GM10248 (cell line): ENCODE results near the gene ANKRD33.

Source experiments
- CTCF ChIA-PET: fragments of 300-600 bp; sonication (Branson Sonifier 250); formaldehyde crosslinking; extraction: SDS; loops from one replicate; lab custom pipeline; 2021; ENCODE audit warnings: antibody characterized with exemption; lab: Yijun Ruan, JAX
- POLR2A ChIA-PET: fragments of 350-650 bp; sonication (Branson Sonifier 250); formaldehyde crosslinking; extraction: SDS; loops from one replicate; lab custom pipeline; 2020; ENCODE audit warnings: antibody characterized with exemption; lab: Yijun Ruan, JAX
- DNase-seq: peaks from one replicate; pipeline ENCODE4 v3.0.0; 2012; ENCODE audit errors: extremely low spot score
- TF ChIP-seq, protein P1 (sequence below): IDR thresholded peaks from 2 replicates; pipeline ENCODE4 v1.5.1; 2012; ENCODE audit warnings: mild to moderate bottlenecking, low read depth; ENCODE audit errors: extremely low read depth, missing control alignments, control extremely low read depth

ANKRD33 gene

DNA sequence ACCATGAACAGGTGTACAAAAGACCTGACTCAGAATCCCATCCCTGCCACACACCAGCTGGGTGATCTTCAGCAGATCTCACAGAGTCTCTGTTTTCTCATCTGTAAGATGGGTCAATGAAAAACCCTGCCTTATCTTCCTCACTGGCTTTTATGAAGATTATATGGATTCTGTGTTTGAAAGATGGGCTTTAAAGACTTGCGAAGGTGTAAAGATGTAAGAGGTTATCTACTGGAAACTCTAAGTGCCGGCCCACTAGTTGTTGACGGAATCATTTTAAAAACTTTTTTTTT, 15.3 kb upstream of the ANKRD33 start:
- DNase-seq: no peak
- TF ChIP-seq, protein P1, sequence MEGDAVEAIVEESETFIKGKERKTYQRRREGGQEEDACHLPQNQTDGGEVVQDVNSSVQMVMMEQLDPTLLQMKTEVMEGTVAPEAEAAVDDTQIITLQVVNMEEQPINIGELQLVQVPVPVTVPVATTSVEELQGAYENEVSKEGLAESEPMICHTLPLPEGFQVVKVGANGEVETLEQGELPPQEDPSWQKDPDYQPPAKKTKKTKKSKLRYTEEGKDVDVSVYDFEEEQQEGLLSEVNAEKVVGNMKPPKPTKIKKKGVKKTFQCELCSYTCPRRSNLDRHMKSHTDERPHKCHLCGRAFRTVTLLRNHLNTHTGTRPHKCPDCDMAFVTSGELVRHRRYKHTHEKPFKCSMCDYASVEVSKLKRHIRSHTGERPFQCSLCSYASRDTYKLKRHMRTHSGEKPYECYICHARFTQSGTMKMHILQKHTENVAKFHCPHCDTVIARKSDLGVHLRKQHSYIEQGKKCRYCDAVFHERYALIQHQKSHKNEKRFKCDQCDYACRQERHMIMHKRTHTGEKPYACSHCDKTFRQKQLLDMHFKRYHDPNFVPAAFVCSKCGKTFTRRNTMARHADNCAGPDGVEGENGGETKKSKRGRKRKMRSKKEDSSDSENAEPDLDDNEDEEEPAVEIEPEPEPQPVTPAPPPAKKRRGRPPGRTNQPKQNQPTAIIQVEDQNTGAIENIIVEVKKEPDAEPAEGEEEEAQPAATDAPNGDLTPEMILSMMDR: no peak
- POLR2A ChIA-PET: interaction anchor here (0.5 kb wide), 1 partner anchor 338 kb away, joined by 3 read pairs; no protein-coding TSS in a partner anchor
- CTCF ChIA-PET: interaction anchor here (1.1 to 3.5 kb wide), 2 partner anchors 9 to 449 kb away, joined by 3 to 17 read pairs; no protein-coding TSS in a partner anchor

DNA sequence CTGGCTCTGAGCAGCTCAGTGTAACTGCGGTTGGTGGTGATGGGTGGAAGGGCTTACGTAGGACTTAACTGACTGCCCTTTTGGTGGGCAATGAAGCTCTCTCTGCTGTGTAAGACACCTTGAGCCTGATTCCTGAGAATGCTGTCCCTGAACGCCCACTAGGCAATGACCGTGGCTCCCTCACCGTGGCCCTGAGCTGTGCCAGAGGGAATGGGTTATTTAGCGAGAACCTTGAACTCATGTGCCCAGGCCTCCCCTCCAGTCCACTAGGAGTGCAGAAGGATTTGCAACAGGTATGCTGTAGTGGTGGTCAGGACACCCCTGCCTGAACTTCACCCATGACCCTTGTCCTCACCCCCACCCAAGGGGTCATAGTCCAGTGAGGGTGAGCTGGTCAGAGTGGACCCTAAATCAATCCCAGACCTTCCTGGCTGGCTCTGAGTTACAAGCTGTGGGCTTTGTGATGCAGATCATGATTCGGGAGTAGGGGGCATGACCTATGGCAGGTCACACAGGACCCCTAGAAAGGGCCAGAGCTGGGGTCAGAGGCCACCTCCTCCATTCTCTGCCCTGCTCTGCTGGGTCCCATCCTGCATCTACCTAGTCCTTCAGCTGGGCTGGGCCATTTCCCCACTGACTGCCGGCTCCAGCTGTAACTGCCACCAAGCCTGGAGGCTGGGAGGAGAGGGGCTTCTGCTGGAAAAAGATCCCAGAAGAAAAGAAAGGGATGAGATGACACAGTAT, 14.5 kb upstream of the ANKRD33 start:
- no peak for DNase-seq
- CTCF ChIA-PET: interaction anchor here (1.1 to 3.5 kb wide), 3 partner anchors 9 to 453 kb away, joined by 3 to 17 read pairs (median 3); no protein-coding TSS in a partner anchor

DNA sequence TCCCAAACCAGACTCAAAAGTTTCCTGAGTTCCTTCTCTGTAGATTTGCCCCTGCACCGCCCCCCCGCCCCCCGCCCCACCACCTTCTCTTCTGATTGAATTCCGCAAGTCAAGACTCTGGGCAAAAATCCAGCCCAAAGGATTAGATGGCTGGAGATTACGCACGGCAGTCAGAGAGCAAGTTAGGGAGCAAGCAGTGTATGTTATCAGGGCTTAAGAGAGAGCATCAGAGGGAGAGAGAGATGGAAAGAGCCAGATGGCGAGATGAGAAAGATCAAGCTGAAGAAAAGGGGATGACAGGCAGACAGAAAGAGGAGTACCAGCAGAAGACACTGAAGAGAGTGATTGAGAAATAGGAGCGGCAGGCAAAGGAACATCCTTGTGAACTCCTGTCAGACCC, 13.9 kb upstream of the ANKRD33 start:
- TF ChIP-seq, protein P1: no peak
- ChIA-PET POLR2A (no interaction called here), CTCF (interaction anchor here (1.4 to 3.5 kb wide), 2 partner anchors 10 to 453 kb away, joined by 3 to 17 read pairs; no protein-coding TSS in a partner anchor)
- no peak for DNase-seq

More for the DNA sequence above, 14.5 kb upstream of the ANKRD33 start:
- TF ChIP-seq, protein P1: no peak
- POLR2A ChIA-PET: interaction anchor here (0.5 kb wide), 1 partner anchor 339 kb away, joined by 3 read pairs; no protein-coding TSS in a partner anchor

DNA sequence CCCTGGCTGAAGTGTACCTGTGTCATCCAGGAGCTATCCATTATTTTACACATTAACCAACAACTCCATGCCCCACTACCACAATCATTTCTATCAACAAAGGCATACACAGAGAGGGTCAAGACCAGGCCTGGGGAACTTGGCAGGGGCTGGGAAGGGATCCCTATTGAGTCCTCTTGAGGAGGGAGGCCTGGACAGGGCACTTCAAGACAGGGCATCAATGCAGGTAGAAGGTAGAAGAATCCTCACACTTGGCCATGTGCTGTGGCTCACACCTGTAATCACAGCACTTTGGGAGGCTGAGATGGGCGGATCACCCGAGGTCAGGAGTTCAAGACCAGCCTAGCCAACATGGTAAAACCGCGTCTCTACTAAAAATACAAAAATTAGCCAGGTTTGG, 13.4 kb upstream of the ANKRD33 start:
- TF ChIP-seq, protein P1: no peak
- DNase-seq: no peak
- CTCF ChIA-PET: interaction anchor here (0.7 to 3.5 kb wide), 17 partner anchors 10 to 491 kb away, joined by 3 to 18 read pairs (median 4); partner anchors contain the start of gene ANKRD33
- POLR2A ChIA-PET: no interaction called here

DNA sequence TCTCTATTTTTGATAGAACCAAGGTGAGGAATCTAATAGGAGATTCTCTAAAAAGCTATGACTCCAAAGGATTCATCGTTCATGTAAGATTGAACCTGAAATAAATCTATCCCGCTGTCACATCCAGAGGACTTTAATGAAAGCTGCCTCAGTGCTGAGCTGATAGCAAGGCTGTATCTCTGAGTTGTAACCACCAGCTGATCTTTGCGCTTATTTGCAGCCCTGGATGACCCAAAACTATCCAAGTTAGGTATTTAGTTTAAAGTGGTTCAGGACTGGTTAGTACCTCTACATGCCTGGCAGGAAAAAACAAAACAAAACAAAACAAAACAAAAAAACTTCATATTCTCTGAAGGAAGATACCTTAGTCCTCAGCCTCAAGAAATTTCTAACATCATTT, 8.8 kb upstream of the ANKRD33 start:
- TF ChIP-seq, protein P1: no peak
- ChIA-PET POLR2A (no interaction called here), CTCF (interaction anchor here (0.8 to 1.0 kb wide), 2 partner anchors 10 to 146 kb away, joined by 3 read pairs; no protein-coding TSS in a partner anchor)
- DNase-seq: no peak

DNA sequence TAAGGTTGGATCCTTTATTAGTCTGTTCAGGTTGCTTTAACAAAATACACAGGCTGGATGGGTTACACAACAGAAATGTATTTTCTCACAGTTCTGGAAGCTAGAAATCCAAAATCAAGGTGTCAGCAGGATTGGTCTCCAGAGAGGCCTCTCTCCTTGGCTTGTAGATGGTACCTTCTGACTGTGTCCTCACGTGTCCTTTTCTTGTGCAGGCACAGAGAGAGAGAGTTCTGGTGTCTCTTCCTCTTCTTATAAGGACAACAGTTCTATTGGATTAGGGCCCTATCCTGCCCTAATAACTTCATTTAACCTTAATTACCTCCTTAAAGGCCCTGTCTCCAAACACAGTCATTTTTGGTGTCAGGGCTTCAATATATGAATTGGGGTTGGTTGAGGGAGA, 4.6 kb upstream of the ANKRD33 start:
- ChIA-PET CTCF (no interaction called here), POLR2A (no interaction called here)
- no peak for DNase-seq
- TF ChIP-seq, protein P1: no peak
